Choroid plexus epithelial cell (primary cell): Measurements from ENCODE around the gene OR13C5.

Experiments
- DNase-seq: peaks from one replicate; pipeline ENCODE4 v3.0.0-alpha.2; 2010; ENCODE audit warnings: low read depth
- H3K4me3 ChIP-seq: 2 replicates; pipeline ENCODE4 v1.5.1; 2011; ENCODE audit warnings: low read depth, mild to moderate bottlenecking, control low read depth, low read length, moderate library complexity
- CTCF ChIP-seq: conservative IDR thresholded peaks from 2 replicates; pipeline ENCODE4 v1.5.1; 2011; ENCODE audit warnings: low read depth, mild to moderate bottlenecking, control low read depth, inconsistent platforms, low read length, moderate library complexity

OR13C5 gene

GRCh38 chr9:104553261-104553660, 46.0 kb downstream of the OR13C5 start:
- DNase-seq: peak; percentile 4
- TF ChIP-seq CTCF: no peak
- no peak overlapping the region for H3K4me3 ChIP-seq
